Measurements from ENCODE around the gene MIS18A.

The MIS18A gene

DNA sequence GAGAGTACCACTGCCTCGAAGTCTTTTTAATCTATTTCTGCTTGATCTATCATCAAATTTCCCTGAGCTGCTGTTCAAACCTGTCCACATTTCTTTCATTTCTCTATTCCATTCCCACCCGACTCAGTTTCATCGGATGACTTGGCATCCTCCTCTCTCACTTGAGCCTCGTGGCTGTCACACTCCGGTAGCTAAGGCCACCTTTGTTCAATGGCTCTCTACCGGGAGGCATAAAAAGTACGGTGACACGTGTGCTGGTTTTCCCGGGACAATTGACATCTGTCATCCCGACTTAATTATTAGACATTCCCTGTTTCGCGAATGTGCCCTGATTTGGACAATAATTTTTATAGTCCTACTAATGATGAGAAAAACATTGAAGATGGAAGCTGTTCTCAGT, 22.6 kb downstream of the MIS18A start:
- DNase-seq (ENCODE audit: low read depth in 2 of 2): no peak

DNA sequence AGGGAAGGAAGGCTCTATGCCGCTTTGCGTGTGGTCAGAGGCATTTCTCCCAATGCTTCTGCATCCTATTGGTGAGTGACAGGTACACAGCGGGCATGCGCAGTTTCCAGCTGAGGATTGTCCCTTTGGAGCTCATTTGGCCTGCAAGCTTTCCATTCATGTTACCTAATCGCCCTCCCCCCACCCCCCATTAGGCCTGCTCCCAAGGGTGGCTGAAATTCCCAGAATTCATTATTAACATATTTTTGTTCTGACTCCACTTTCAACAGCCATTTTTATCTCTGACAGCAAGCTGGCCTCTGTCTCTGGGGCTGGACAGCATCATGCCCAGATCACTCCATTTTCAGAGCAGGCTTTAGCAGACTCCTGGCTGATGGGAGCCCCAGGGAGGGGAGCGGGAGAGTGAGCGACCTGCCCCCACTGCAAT, 25.6 kb downstream of the MIS18A start:
- DNase-seq (ENCODE audit: low read depth in 2 of 2): no peak

DNA sequence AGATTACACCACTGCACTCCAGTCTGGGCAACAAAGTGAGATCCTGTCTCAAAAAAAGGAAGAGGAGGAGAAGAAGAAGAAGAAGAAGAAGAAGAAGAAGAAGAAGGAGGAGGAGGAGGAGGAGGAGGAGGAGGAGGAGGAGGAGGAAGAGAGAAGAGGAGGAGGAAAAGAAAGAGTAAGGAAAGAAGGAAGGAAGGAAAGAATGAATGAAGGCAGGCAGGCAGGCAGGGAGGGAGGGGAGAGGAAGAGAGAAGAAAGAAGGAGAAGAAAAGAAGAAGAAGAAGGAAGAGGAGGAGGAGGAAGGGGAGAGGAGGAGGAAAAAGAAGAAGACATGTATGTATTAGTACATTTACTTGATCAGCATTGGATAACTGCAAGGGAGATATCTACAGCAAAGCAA, 26.7 kb downstream of the MIS18A start:
- no peak for DNase-seq (ENCODE audit: low read depth in 2 of 2)

DNA sequence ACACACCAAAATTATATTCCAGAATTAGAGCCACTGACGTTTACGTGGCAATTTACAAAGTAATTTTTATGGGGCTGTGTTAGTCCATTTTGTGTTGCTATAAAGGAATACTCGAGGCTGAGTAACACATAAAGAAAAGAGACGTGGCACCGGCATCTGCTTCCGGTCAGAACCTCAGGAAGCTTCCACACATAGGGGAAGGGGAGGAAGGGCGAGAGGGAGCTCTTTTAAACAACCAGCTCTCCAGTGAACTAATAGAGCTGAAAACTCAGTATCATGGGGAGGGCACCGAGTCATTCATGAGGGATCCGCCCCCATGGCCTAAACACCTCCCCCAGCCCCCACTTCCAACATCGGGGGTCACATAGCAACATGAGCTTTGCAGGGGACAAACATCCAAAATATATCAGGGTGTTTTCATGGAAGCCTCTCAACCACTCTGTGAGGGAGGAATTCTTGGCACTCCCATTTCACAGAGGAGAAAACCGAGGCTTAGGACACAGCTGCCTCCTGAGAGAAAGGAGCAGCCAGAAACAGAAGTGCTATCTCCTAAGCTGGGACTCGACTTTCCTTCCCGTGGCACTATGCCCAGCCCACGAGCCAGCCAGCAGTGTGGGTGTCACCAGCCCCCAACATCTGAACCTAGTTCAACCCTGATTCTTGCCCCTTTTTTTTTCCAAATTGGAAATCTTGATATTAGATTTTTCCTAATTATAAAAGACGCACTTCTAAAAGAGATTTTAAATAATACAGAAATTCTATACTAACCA, 29.2 kb downstream of the MIS18A start:
- no peak for DNase-seq (ENCODE audit: low read depth in 2 of 2)

DNA sequence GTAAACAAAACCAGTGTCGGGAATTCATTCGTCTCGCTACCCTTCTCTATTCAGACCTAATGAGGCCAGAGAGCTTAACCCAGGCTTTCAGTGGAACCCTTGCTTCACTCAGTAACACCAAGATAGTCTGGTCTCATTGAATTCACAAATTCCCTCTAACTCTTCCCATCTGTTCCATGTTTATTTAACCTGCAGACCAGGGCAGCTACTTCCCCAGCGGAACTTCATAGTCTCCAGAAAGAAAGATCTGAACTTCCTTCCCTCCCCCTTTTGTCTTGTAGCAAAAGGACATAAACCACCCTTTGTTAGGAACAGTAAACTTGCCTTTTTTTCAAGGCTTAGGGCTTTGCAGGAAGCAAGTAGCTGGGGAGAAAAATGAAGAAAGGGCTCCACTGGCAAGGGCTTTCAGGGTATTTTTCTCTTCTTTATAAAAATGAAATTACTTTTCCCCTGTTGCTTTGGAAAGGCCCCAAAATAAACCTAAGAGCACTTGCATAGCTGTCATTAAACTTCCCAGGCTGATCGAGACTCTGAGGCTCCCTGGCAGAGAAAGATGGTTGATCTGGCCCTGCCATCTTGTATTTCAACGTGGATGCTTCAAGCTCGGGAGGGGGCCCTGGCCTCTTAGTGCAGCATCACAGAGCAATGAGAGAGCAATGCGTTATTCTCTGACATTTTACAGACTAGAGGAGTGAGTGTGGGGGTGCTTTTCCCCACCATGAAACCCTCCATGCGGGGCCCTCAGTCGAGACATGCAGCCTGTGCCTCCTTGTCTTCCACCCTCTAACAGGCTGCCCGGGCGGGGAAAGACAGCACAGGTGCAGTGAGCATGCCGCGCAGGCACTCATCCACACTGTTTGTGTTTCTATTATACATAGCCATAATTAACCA, 30.0 kb downstream of the MIS18A start:
- DNase-seq (ENCODE audit: low read depth in 2 of 2): no peak

DNA sequence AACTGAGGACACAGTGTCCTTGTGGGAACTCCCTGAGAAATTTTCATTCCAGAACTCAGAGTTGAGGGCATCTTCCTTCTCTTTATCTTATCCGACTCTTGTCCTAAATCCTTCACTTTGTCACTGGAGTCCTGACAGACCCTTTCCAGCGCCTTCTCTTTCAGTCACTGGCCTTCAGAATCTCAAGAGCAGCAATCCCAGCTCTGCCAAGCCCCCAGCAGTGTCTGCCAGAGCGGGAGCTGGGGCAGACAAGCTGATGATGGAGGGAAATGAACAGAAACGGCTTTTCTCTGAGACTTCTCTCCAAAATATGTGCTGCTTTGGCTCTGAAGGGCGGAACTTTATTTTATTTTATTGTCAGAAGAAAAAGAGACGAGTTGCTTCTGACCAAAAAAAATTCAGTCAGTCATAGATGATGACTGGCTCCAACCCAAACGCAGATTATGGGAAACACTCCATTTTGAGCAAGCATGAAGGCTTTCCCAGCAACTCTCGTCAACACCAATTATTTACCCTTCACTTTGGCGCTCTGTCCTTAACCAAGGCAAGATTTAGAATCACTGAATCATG, 32.2 kb downstream of the MIS18A start:
- no peak for DNase-seq (ENCODE audit: low read depth in 2 of 2)

DNA sequence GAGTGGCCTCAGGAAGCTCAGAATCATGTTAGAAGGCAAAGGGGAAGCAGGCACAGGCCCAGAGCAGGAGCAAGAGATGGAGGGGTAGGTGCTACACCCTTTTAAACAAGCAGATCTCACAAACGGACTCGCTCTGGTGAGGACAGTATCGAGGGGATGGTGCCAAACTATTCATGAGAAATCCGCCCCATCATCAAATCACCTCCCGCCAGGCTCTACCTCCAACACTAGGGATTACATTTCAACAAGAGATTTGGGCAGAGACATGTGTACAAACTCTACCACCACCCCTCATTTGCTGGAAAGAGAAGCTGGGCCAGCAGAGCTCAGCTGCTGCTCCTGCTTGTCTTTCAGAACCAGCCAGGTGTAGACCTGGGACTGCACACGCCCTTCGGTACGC, 32.9 kb downstream of the MIS18A start:
- no peak for DNase-seq (ENCODE audit: low read depth in 2 of 2)

DNA sequence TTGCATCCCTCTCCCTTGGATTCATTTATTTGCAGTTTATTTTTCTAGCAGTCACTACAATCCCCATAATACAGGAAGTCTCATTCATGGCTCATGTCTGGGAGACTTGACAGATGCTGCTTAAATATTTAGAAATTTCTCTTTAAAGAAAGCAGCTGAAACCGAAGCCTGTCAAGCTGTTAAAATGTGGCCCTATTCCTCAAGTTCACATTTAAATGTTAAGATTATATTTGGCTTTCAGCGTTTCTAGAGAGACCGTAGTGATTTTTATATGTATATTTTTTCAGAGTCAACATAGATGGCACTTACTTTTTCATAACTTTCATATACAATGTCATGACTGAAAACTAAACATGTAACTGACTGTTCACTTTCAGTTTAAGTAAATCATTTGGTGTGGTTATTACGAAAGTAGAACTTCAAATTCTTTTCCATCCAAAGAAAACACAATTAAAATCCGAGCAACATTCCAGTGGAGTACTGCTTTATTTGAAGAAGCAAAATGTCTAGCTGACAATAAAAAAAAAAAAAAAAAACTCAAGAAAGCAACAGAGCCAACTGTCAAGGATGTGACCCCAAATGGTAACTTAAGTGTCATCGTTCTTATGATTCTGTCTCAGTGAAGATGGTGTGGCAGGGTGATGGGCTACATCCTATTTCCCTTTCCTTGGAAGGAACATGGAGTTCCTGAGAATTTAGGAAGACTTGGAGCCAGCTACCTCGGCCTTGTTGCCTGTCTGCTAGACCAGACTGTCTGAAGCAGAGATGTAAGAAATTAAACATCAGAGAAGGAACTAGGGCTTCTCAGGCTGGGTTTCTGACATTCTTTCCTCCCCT, 37.8 kb downstream of the MIS18A start:
- DNase-seq (ENCODE audit: low read depth in 2 of 2): no peak

DNA sequence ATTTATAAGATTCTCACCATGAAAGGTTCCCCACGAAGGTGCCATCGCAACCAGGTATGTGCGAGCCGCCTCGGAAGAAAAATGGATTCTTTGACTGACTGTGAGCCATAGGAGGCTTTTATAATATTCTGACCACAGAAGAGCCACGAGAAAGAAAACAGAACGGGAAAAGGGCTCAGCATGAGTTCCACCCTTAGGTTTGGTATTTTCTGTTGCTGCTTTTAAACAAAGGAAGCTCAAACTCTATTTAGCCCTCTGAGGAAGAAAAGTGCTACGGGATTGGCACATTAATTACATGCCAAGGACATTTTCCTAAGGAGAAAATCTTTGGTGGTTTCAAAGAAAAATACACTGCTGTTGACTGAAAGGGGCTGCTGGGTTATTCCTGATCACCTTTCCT, 39.3 kb downstream of the MIS18A start:
- no peak for DNase-seq (ENCODE audit: low read depth in 2 of 2)

DNA sequence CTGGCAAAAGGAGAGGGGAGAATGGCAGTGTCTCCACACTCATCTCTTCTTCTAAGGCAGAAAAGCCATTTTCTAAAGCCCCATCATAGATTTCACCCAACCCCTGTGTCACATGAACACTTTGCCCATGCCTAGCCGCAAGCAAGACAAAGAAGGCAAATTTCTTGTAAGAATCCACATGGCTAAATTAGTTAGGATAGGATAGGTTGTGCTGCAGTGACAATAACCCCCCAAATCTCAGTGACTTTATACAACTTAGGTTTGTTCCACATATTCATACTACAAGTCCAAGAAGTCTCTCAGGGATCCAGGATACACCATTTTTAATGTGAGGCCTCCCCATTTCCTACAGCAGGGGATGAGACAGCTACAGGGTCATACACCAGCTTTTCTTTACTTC, 40.8 kb downstream of the MIS18A start:
- DNase-seq (ENCODE audit: low read depth in 2 of 2): no peak

DNA sequence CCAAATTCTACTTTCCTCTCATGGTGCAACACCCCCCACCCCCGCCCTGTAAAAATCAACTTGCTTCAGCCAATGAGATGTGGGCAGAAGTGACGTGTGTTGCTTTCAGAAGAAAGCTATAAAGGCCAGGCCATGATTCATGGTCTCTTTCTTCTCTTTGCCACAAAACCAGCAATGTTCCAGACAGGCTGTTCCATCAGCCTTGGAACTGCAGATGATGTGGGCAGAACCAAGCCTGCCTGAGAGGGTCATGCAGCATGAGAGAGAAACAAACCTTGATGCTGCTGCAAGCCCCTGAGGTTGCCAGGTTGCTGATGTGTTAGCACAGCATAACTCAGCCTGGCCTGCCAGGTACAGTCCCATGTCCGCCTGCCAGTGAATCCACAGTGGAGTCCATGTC, 41.8 kb downstream of the MIS18A start:
- no peak for DNase-seq (ENCODE audit: low read depth in 2 of 2)

DNA sequence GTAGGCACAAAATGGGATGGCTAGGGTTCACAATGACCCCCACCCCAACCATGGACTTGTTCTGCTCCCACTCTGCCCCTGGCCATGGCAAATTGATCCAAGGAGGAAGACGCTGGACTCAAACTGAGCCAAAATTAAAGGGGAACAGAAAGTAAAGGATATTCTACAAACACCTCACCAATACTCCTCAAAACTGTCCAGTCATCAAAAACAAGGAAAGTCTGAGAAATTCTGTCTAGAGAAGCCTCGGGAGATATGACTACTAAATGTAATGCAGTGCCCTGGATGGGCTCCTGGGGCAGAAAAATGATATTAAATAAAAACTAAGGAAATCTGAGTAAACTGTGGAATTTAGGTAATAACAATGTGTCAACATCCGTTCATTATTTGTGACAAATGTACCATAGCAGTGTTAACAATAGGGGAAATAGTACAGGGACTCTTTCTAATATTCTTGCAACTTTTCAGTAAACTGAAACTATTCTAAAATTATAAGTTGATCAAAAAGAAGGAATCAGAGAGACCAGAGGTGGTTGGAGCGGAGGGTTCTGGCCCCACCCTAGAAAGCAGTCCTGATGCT, 45.0 kb downstream of the MIS18A start:
- no peak for DNase-seq (ENCODE audit: low read depth in 2 of 2)

DNA sequence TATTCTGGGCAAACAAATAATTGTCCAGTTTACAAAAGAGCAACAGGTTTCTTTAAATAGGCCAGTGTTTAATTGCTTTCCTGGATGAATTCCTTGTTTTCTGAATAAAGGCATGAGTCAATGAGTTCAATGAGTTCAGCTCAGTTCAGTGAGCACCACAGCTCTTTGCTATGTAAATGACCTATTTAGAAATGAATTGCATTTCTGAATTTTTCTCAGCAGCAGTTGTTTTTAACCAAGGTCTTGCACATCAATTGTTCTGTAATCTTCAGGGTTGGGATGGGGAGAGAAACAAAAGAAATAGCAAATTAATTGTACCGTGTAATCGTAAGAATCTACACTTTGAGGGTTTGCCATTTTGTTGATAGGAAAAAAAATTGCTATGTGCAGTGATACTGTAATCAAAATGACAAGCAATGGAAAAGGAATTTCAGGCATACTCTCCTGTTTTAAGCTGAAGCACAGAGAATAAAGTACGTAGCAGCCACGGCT, 45.7 kb downstream of the MIS18A start:
- DNase-seq (ENCODE audit: low read depth in 2 of 2): no peak

DNA sequence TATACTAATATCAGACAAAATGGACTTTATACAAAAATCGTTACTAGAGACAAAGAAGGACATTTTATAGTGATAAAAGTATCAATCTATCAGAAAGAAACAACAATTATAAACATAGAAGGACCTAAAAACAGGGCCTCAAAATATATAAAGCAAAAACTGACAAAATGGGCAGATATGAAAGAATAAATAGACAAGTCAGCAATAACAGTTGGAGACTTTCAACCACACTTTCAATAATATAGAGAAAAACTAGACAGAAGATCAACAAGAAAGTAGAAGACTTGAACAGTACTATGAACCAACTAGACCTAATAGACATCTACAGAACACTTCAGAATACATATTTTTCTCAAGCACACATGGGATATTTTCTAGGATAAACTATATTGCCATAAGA, 52.4 kb downstream of the MIS18A start:
- DNase-seq (ENCODE audit: low read depth in 2 of 2): no peak
